Mucosa of gallbladder (tissue), 1 donor: Measurements from ENCODE around the gene PDP2. TPM values are rescaled to one million over a fixed set of nuclear protein-coding genes. Genes with fewer than 3 reads are reported as not detected.
A peak's percentile ranks its signal among the peaks of the same experiment; 100 is the strongest.

Experiments used
- DNase-seq: peaks from one replicate; pipeline ENCODE4 v3.0.0-alpha.2; 2020; ENCODE audit warnings: low spot score
- total RNA-seq: library from RNA; stranded (reverse); gene quantifications from one replicate; pipeline ENCODE4 v1.2.1, GENCODE V29; 2021
- donor health status: DM: no; HTN: no; CAD: no.

Gene PDP2, protein sequence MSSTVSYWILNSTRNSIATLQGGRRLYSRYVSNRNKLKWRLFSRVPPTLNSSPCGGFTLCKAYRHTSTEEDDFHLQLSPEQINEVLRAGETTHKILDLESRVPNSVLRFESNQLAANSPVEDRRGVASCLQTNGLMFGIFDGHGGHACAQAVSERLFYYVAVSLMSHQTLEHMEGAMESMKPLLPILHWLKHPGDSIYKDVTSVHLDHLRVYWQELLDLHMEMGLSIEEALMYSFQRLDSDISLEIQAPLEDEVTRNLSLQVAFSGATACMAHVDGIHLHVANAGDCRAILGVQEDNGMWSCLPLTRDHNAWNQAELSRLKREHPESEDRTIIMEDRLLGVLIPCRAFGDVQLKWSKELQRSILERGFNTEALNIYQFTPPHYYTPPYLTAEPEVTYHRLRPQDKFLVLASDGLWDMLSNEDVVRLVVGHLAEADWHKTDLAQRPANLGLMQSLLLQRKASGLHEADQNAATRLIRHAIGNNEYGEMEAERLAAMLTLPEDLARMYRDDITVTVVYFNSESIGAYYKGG
- total RNA-seq = 18.6 TPM

DNA sequence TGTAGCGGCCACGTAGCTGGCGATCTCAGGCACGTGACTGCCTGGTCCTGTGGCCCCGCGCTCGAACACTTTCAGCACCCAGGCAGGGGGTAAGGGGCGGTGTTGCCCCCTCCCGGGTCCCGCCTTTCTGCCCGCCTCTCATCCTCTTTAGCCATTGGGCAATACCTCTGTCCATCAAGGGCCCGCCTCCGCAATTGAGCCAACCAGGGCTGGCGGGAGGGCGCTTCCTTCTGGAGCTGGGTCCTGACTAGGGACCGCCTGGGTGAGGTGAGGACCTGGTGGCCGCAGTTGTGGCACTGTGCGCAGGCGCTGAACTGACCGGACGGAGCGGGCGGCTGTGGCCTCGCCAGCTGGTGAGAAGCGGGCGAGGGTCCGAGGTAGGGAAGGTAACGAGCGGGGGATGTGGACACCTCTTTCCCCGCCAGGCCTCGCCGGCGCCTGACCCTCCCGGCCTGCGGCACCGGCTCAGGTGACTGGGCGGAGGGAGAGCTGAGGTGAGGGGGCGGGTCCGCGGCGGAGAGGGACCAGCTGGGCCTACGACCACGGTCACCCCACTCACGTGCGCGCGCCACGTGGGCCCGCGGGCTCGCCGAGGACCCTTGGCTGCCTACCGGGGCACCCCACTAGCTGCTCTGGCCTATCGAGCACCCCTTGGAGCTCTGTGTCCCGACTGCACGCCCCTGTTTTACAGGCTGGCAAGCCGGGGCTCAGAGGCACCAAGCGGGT lies at the start of gene PDP2:
TSS of gene PDP2 (plus strand) at position 228 of the 726 bp plus-strand sequence. CDS start 3,770 bp downstream, outside the sequence.
- peak; percentile 96 for DNase-seq

DNA sequence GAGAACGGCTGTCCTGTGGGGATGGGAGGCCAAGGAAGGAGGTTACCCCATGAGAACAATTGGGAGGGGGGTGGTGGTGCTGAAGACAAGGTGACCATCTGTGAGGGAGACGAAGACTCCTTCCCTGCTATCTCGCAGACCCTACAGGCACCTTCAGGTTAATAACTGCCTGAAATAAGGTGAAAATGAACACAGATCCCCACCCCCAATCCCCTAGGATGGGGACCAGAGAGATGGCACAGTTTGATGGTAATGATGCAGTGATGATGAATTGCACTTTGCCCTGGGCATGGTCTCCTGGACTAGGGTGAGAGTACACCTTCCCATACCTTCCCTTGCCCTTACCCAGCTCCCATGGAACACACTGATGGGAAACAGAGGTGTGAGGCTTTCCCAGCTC lies 48.1 kb upstream of the PDP2 start:
- DNase-seq = no peak

DNA sequence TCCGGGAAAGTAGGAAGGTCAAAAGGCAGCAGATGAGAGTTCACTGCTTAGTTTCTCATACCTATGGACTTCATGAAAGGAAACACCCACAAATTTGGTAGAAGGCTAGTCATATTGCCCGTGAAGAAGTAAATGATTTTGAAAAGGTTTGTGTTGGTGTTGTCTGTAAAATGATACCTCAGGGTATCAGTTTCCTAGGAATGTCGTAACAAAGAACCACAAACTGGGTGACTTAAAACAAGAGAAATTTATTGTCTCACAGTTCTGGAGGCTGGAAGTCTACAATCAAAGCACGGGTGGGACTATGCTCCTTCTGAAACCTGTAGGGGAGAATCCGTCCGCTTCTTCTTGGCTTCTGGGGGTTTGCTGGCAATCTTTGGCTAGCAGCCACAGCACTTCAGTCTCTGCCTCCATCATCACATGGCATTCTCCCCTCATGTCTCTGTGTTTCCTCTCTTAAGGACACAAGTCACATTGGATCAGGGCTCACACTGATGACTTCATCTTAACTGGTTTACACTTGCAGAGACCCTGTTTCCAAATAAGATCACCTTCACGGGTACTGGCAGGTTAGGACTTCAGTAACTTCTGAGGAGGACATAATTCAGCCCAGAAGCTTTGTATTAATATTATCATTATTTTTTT lies 47.5 kb upstream of the PDP2 start:
- DNase-seq = no peak

DNA sequence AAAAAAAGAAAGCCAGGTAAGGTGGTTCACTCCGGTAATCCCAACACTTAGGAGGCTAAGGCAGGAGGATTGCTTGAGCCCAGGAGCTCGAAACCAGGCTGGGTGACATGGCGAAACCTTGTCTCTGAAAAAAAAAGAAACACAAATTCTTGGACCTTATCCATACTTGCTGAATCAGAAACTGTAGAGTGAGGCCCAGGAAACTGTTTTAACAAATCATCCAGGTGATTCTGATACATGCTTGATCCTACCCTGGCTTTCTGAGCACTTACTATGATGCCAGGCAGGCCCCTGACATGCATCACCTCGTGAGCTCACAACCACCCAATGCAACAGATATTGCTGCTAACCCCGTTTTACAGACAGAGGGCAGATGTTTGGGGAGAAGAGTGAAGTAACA lies 45.6 kb upstream of the PDP2 start:
- DNase-seq = no peak

DNA sequence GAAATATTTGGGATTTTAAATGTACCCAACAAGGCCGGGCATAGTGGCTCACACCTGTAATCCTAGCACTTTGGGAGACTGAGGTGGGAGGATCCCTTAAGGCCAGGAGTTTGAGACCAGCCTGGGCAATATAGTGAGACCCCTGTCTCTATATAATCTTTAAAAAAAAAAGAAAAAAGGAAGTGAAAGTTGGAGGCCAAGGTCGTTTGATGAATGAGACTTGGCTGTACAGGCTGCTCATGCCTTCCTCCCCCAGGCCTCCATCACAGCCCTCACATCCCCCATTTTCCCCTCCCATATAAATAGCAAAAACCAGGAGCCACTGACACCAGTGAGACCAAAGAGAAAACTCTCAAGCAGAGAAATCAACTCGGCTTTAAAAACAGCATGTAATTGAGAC lies 39.4 kb upstream of the PDP2 start:
- no peak for DNase-seq

DNA sequence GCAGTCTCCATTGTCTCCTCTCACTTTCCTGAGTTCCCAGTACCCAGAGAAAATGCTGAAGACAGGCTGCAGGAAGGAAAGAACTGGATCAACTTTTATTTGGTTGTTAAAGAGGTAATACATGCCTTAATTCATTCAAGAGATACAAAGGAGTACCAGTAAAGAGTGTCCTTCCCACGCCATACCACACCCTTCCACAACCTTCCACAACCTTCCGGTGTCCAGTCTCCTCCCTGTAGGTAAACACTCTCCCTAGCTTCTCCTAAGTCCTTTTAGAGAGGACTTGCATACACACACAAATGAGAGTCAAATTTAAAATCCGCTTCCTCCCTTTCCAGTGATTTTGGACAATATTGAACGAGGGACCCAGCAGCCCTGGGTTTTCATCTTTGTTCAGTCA lies 38.9 kb upstream of the PDP2 start:
- DNase-seq = no peak

DNA sequence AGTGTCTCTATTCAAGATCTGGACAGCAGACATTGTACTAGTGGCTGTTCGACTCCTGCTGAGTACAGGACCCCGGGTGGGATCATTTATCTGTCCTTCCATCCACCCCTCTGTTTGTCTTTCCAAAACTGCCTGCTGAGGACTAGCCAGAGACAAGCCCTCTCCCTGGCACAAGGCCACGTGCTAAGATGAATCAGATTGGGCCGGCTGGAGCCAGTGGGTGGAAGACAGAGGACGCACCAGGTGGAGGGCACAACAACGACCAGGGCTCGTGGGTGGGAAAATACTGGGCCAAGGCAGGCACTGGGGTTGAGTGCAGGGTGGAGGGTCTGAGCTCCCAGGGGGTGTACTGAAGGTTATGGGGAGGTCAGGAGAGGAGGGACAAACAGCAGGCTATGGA lies 37.5 kb upstream of the PDP2 start:
- no peak for DNase-seq

DNA sequence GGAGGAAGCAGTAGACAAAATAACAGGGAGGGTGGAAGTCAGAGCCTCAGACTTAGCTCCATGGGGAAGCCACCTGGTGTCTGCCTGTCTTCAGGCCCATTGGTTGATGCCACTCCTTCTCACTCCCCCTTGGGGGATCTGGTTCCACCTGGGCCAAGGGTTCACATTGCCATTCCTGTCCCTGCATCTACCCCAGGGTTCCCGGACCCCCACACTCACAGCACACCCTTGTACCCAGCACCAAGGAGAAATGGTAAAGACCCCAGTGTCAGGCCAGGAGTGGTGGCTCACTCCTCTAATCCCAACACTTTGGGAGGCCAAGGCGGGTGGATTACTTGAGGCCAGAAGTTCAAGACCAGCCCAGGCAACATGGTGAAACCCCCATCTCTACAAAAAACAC lies 37.1 kb upstream of the PDP2 start:
- DNase-seq = no peak

DNA sequence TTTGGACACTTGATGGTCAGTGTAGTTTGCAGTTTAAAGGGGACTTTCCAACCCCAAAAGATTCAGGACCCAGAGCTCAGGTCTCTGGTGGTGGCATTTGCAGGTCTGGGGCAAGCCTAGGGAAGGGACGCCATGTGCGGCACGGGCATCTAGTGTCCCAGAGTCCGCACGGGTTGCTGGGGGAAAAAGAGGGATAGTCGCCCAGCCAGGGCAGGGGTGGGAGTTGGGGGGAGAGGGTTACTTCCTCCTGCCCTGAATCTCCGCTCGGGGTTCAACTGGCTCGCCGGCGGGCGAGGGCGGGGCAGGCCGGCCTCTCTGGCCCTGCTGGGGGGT lies 36.3 kb upstream of the PDP2 start:
- no peak for DNase-seq

DNA sequence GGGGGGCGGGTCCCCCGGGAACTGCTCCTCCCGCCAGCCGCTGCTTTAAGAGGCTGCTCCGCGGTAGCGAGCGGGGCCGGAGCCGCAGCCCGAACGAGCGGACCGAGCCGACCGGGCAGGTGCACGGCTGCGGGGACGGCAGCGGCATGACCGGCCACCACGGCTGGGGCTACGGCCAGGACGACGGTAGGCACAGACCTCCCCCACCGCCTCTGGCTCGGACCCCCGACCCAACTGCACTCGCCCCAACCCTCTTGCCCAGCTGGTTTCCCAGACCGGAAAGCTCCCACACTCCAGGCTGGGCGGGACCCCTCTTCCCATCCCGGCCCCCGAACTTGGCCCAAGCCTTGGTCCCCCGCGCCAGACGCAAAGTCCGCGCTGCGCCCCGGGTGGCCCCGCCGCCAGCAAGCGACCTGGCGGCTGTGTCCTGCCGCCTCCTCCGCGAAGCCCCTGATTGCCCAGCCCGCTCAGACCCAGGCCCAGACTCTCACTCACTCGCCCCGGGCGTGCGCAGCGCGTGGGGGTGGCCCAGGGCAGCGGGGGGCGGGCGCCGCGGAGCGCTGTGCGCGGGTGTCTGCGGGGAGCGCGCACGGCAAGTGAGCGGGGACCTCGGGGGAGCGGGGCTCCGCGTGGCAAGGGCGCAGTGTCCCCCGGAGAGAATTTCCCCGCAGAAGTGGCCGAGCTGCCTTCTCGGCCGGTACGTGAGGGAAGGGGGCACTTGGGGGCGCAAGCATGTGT lies 35.8 kb upstream of the PDP2 start, which contains the start of gene CA7:
TSS of gene CA7 (plus strand) at position 73 of the 738 bp plus-strand sequence. CDS start at position 147, 74 bp downstream.
- no peak for DNase-seq

DNA sequence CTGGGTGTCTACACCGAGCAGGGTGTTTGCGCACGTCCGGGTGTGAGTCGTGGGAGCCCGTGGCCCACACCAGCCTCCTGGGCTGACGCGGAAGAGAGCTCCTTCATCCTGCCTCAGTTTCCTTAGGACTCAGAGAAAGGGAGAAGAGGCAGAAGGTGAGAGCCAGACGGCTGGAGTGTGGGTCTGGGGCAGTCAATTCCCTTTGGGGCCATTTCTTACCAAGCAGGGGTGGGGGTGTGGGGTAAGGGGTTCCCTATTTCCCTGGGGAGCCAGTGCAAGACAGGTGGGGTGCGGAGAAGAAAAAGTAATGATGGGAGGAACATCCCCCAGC lies 35.3 kb upstream of the PDP2 start:
- no peak for DNase-seq

DNA sequence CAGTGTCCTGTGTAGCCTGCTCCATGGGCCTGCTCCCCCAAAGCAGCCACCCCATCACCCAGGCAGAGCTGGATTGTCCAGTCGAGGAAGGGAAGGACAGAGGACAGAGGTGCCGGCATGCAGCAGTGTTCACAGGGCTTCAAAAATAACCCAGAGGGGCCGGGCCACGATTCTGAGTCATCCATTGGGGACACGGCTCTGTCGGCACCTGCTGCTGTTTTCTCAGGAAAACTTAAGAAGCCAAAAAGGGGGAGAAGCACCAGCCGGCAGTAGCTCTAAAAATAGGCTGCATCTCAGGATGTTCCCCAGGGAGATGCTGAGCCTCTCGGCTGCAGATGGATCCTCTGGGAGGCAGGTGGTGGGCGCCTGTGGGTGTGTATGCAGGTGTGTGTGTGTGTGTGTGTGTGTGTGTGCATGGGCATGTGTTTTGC lies 34.5 kb upstream of the PDP2 start:
- DNase-seq = no peak

DNA sequence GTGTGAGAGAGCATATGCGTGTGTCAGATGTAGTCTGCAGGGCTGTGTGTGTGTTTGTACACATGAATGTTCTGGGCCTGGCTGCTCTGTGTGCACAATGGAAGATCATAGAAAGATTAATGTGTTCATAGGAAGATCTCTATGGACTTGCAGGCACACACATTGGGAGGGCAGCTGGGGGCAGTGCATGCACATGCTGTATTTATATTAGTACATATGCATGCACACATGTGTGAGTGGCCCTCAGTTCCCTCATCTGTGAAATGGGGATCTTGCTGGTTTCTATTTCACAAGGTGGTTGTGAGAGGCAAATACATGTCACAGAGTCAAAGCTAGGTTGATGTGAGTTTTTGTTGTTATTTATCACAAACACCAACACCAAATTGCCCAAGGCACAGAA lies 34.0 kb upstream of the PDP2 start:
- no peak for DNase-seq

DNA sequence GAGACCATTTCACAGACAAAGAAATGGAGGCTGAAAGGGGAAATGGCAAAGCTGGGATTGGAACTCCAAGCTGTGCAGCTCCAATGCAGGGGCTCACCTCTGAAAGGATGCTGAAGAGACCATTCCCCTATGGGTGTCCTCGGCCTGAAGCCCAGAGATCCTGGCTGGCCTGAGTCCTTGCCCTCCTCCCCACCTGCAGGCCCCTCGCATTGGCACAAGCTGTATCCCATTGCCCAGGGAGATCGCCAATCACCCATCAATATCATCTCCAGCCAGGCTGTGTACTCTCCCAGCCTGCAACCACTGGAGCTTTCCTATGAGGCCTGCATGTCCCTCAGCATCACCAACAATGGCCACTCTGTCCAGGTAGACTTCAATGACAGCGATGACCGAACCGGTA lies 33.5 kb upstream of the PDP2 start:
- no peak for DNase-seq

DNA sequence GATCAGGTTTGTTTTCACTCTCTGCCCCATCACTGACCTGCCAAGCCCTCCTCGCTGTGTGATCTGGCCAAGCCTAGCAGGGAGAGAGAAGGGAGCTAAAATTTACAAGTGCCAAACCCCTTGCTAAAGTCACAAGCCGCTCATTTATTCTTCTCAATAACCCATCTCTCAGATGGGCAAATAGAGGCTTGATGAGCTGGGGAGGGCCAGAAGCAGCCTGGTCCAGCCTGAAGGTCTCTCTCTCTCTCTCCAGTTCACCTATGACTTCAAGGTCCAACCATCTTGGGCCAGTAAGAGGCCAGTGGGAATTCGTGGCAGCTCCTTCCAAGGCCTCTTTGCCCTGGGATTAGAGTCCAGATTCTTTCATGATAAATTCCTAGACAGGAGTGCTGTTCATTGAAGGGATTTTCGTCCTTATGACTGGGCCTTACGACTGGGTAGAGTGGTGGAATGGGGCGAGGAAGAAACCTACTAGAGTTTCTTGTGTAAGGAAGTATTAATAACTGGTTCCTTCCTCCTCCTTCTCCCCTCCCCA lies 32.7 kb upstream of the PDP2 start:
- no peak for DNase-seq

DNA sequence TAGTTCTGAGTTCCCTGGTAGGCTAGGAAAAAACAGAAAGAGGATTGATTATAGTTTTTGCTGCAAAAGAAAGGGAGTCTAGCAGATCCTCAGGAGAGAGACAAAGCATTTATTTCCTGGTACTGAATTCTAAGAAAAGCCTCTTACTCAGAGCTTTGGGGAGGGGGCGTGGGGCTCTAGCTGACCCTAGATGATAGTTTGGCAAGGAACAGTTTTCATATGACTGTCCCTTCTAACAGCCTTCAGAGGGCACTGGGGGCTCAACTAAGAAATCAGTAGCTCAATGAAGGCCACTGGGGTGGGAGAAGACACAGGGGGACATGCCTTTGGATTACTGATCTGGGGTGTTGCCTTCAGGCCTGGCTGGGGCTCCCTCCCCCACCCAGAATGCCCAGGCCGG lies 32.1 kb upstream of the PDP2 start:
- DNase-seq = no peak

DNA sequence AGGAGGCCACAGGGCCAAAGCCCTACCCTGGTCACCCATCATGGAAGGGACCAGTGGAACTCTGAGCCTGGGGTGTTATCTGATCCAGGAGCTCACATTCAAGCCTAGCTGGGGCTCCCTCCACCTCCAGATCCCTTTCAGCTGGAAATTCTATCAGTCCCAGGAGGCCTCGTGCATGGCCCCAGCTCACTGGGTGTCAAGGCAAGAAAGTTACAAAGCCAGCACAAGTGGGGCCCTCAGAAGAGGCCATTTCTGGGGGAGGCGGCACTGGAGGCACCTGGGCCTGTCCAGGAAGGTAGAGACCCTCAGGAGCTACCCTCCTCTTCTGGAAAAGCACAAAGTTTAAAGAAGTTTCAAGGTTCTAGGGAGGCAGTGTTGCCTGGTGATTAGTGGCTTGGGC lies 31.3 kb upstream of the PDP2 start:
- no peak for DNase-seq

DNA sequence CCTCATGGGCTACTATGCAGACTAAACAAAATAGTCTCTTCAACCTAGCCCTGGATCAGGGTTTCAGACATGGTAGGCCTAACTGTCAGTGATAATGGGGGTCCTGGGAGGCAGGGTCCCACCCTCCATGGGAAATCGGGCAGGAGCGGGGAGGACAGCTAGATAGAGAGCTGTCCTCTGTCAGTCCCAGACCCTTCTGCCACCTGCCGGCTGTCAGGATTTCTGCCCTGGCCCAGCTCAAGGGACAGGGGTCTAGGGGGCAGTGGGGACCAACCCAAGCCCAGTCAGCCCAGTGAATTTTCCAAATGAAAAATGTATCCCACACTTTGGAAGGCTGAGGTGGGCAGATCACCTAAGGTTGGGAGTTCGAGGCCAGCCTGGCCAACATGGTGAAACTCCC lies 30.8 kb upstream of the PDP2 start:
- no peak for DNase-seq

DNA sequence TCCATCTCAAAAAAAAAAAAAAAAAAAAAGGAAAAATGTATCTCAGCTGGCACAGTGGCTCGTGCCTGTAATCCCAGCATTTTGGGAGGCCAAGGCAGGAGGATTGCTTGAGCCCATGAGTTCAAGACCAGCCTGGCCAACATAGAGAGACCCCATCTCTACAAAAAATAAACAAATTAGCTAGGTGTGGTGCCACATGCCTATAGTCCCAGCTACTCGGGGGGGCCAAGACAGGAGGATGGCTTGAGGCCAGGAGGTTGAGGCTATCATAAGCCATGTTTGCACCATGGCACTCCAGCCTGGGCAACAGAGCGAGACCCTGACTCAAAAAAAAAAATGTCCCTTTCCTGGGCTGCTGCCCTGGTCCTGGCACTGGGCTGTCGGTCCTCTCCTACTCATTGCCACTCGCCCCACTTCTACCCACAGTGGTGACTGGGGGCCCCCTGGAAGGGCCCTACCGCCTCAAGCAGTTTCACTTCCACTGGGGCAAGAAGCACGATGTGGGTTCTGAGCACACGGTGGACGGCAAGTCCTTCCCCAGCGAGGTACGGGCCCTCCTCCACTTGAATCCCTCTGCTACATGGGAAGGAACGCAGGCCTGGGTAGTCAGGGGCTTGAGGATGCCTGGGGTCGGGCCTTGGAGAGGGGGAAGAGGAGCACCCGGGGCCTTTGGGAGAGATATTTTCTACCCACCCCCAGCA lies 30.1 kb upstream of the PDP2 start:
- no peak for DNase-seq

DNA sequence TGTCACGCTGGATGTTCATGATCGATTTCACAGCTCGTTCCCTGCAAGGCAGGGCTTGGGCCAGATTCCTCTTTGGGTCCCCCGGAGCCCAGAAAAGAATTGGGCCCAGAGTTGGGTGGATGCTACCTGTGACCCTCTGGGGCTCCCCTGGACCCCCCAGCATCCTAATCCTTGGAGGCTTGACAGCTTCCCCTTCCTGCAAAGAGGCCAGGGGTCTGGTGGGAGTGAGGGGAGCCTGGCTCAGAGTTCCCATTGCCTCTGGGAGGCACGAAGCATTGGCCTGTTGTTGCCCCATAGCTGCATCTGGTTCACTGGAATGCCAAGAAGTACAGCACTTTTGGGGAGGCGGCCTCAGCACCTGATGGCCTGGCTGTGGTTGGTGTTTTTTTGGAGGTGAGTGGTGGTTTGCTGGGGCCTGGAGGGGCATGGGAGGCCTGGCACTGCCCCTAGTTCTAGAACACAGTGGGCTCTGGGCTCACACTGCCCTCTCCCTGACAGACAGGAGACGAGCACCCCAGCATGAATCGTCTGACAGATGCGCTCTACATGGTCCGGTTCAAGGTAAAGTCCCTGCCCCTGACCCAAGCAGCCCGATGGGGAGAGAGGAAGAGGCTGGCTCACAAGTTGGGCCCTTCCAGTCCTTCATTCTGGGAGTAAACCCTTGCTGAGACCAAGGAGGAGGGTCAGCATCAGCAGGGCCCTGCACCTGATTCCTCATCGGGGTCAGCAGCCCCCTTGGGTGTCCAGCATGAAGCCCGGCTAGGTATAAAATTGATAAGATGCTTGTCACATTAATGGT lies 28.9 kb upstream of the PDP2 start:
- no peak for DNase-seq
